SK-N-SH treated with all-trans-retinoic acid at 6 μM for 48 hours (cell line): ENCODE measurements around the gene OLR1.

ENCODE experiments used
- ATAC-seq: fragments of 200-7000 bp; cut with Tn5 transposase; 3 replicates; pipeline ENCODE4 v1.9.1; 2020; ENCODE audit warnings: mild to moderate bottlenecking, moderate library complexity
- ARNTL ChIP-seq: fragments of 450-650 bp; formaldehyde crosslinking; IDR thresholded peaks from 2 replicates; pipeline ENCODE4 v1.5.0; 2020; ENCODE audit warnings: low read depth, mild to moderate bottlenecking, moderate library complexity, borderline replicate concordance
- BACH2 ChIP-seq: fragments of 250-450 bp; sonication (Bioruptor Pico); IDR thresholded peaks from 2 replicates; pipeline ENCODE4 v1.9.0; 2021; ENCODE audit warnings: mild to moderate bottlenecking, borderline replicate concordance
- CREB5 ChIP-seq: fragments of 250-450 bp; sonication (Bioruptor Pico); IDR thresholded peaks from 2 replicates; pipeline ENCODE4 v1.5.1; 2020; ENCODE audit warnings: low read depth, mild to moderate bottlenecking, moderate library complexity
- CSDC2 ChIP-seq: fragments of 250-450 bp; sonication (Bioruptor Pico); IDR thresholded peaks from 2 replicates; pipeline ENCODE4 v1.5.0; 2020; ENCODE audit warnings: mild to moderate bottlenecking, moderate library complexity
- CSRNP3 ChIP-seq: fragments of 250-450 bp; sonication (Bioruptor Pico); IDR thresholded peaks from 2 replicates; pipeline ENCODE4 v1.5.1; 2021; ENCODE audit warnings: mild to moderate bottlenecking, moderate library complexity
- ESRRG ChIP-seq: fragments of 250-450 bp; sonication (Bioruptor Pico); IDR thresholded peaks from 2 replicates; pipeline ENCODE4 v1.6.1; 2021; ENCODE audit warnings: mild to moderate bottlenecking
- GLIS3 ChIP-seq: fragments of 250-450 bp; sonication (Bioruptor Pico); IDR thresholded peaks from 2 replicates; pipeline ENCODE4 v1.5.0; 2020; ENCODE audit warnings: mild to moderate bottlenecking, moderate library complexity
- ISL1 ChIP-seq: fragments of 250-450 bp; sonication (Bioruptor Pico); IDR thresholded peaks from 2 replicates; pipeline ENCODE4 v2.1.2; 2022; ENCODE audit warnings: mild to moderate bottlenecking, moderate library complexity
- OSR1 ChIP-seq: fragments of 250-450 bp; sonication (Bioruptor Pico); IDR thresholded peaks from 2 replicates; pipeline ENCODE4 v1.8.0; 2022; ENCODE audit warnings: moderate library complexity, mild to moderate bottlenecking, inconsistent platforms
- PATZ1 ChIP-seq: fragments of 250-450 bp; sonication (Bioruptor Pico); IDR thresholded peaks from 2 replicates; pipeline ENCODE4 v1.8.0; 2020; ENCODE audit warnings: mild to moderate bottlenecking, moderate library complexity, borderline replicate concordance
- POU6F1 ChIP-seq: fragments of 250-450 bp; sonication (Bioruptor Pico); IDR thresholded peaks from 2 replicates; pipeline ENCODE4 v1.8.0; 2021; ENCODE audit warnings: low read depth, mild to moderate bottlenecking, moderate library complexity, borderline replicate concordance
- PPARA ChIP-seq: fragments of 250-450 bp; sonication (Bioruptor Pico); IDR thresholded peaks from 2 replicates; pipeline ENCODE4 v1.5.0; 2020; ENCODE audit warnings: mild to moderate bottlenecking, borderline replicate concordance
- RARB ChIP-seq: fragments of 250-450 bp; sonication (Bioruptor Pico); IDR thresholded peaks from 2 replicates; pipeline ENCODE4 v1.8.0; 2021; ENCODE audit warnings: mild to moderate bottlenecking, moderate library complexity
- SNAI2 ChIP-seq: fragments of 250-450 bp; sonication (Bioruptor Pico); IDR thresholded peaks from 2 replicates; pipeline ENCODE4 v1.5.0; 2020; ENCODE audit warnings: mild to moderate bottlenecking, moderate library complexity
- TCF4 ChIP-seq: fragments of 250-450 bp; sonication (Bioruptor Pico); IDR thresholded peaks from 2 replicates; pipeline ENCODE4 v1.8.0; 2021; ENCODE audit warnings: mild to moderate bottlenecking, moderate library complexity, borderline replicate concordance
- TOX ChIP-seq: fragments of 250-450 bp; sonication (Bioruptor Pico); IDR thresholded peaks from 2 replicates; pipeline ENCODE4 v1.8.0; 2021; ENCODE audit warnings: mild to moderate bottlenecking, moderate library complexity, borderline replicate concordance
- TSHZ2 ChIP-seq: fragments of 250-450 bp; sonication (Bioruptor Pico); IDR thresholded peaks from 2 replicates; pipeline ENCODE4 v1.5.0; 2020; ENCODE audit warnings: mild to moderate bottlenecking, moderate library complexity
- ZC3H10 ChIP-seq: fragments of 250-450 bp; sonication (Bioruptor Pico); IDR thresholded peaks from 2 replicates; pipeline ENCODE4 v1.5.1; 2021; ENCODE audit warnings: mild to moderate bottlenecking, moderate library complexity
- ZFP3 ChIP-seq: fragments of 250-450 bp; sonication (Bioruptor Pico); IDR thresholded peaks from 2 replicates; pipeline ENCODE4 v1.5.0; 2020; ENCODE audit warnings: mild to moderate bottlenecking, moderate library complexity
- ZFP30 ChIP-seq: fragments of 450-650 bp; formaldehyde crosslinking; IDR thresholded peaks from 2 replicates; pipeline ENCODE4 v1.5.0; 2022; ENCODE audit warnings: mild to moderate bottlenecking, moderate library complexity
- ZNF565 ChIP-seq: fragments of 450-650 bp; formaldehyde crosslinking; conservative IDR thresholded peaks from 2 replicates; pipeline ENCODE4 v1.5.0; 2020; ENCODE audit warnings: low read depth, mild to moderate bottlenecking, moderate library complexity
- ZNF70 ChIP-seq: fragments of 450-650 bp; formaldehyde crosslinking; IDR thresholded peaks from 2 replicates; pipeline ENCODE4 v1.5.0; 2020; ENCODE audit warnings: mild to moderate bottlenecking, moderate library complexity
- ZNF8 ChIP-seq: fragments of 450-650 bp; formaldehyde crosslinking; IDR thresholded peaks from 2 replicates; pipeline ENCODE4 v1.5.0; 2020; ENCODE audit warnings: mild to moderate bottlenecking, moderate library complexity

OLR1 gene

GRCh38 chr12:10119066-10119465 lies 52.9 kb downstream of the OLR1 start:
- TF ChIP-seq CSDC2 (CRISPR knock-in tag) (no peak), ZFP30 (CRISPR knock-in tag) (no peak), ZC3H10 (no peak), ZNF8 (CRISPR knock-in tag) (no peak), CSRNP3 (no peak)
- no peak for ATAC-seq

- ATAC-seq = no peak
- no peak for TF ChIP-seq OSR1 (CRISPR knock-in tag)
- TF ChIP-seq ZNF8 (CRISPR knock-in tag) = no peak
- no peak for TF ChIP-seq PATZ1 (CRISPR knock-in tag)
- TF ChIP-seq CSDC2 (CRISPR knock-in tag) = no peak
- TF ChIP-seq, all 23 proteins: peak for 0
Measured at GRCh38 chr12:10115890-10116289, 56.0 kb downstream of the OLR1 start.

GRCh38 chr12:10115311-10115710 lies 56.6 kb downstream of the OLR1 start:
- no peak for ATAC-seq
- TF ChIP-seq ZNF8 (CRISPR knock-in tag) = no peak
- no peak for TF ChIP-seq PPARA (CRISPR knock-in tag)
- no peak for TF ChIP-seq RARB (CRISPR knock-in tag)
- TF ChIP-seq BACH2 (CRISPR knock-in tag) = no peak
- TF ChIP-seq ZNF565 (CRISPR knock-in tag) = no peak
- TF ChIP-seq POU6F1 (CRISPR knock-in tag) = no peak
- TF ChIP-seq ZC3H10 = no peak
- TF ChIP-seq ZFP30 (CRISPR knock-in tag) = no peak
- TF ChIP-seq CREB5 (CRISPR knock-in tag) = no peak
- TF ChIP-seq ZFP3 (CRISPR knock-in tag) = no peak
- no peak for TF ChIP-seq ISL1
- no peak for TF ChIP-seq ESRRG (CRISPR knock-in tag)
- TF ChIP-seq TCF4 (CRISPR knock-in tag) = no peak
- TF ChIP-seq CSDC2 (CRISPR knock-in tag) = no peak
- TF ChIP-seq OSR1 (CRISPR knock-in tag) = no peak
- no peak for TF ChIP-seq ZNF70 (CRISPR knock-in tag)
- no peak for TF ChIP-seq SNAI2 (CRISPR knock-in tag)
- no peak for TF ChIP-seq PATZ1 (CRISPR knock-in tag)

GRCh38 chr12:10113920-10114319 lies 58.0 kb downstream of the OLR1 start:
- TF ChIP-seq ESRRG (CRISPR knock-in tag) (no peak), SNAI2 (CRISPR knock-in tag) (no peak), TOX (no peak), BACH2 (CRISPR knock-in tag) (no peak), GLIS3 (CRISPR knock-in tag) (no peak), RARB (CRISPR knock-in tag) (no peak), CREB5 (CRISPR knock-in tag) (no peak), ZFP30 (CRISPR knock-in tag) (no peak), ZNF70 (CRISPR knock-in tag) (no peak), ZNF8 (CRISPR knock-in tag) (no peak), TCF4 (CRISPR knock-in tag) (no peak), ARNTL (no peak), TSHZ2 (no peak)
- TF ChIP-seq, all 23 proteins: peak for 0
- ATAC-seq = no peak
